IMR-90 (cell line): ENCODE measurements around the gene COX14. TPM values are rescaled to one million over a fixed set of nuclear protein-coding genes. Genes with fewer than 3 reads are reported as not detected.
A peak's percentile ranks its signal among the peaks of the same experiment; 100 is the strongest.
"Not testable (repeated sequence)": the region's sequence is repeated elsewhere in the genome, so short reads cannot be mapped to it uniquely, and the experiment has no call there.

Source experiments
- ATAC-seq: fragments of 200-7000 bp; cut with Tn5 transposase; 2 replicates; pipeline ENCODE4 v1.9.1; 2020; ENCODE audit warnings: low read depth, mild to moderate bottlenecking, moderate library complexity
- BruUV-seq: library from RNA; stranded (reverse); fragments of 400-500 nt; replicated peaks from 2 replicates; lab custom pipeline; 2021; lab: Mats Ljungman, UMichigan
- CTCF ChIA-PET: fragments of 300-600 bp; formaldehyde crosslinking; extraction: SDS; loops from one replicate; lab custom pipeline; 2021; ENCODE audit warnings: antibody characterized with exemption; lab: Yijun Ruan, JAX
- POLR2A ChIA-PET: fragments of 300-600 bp; sonication (Branson Sonifier 250); formaldehyde crosslinking; loops from one replicate; lab custom pipeline; 2022; ENCODE audit warnings: antibody characterized with exemption; ENCODE audit not compliant: unreplicated experiment; lab: Charles Lee
- DNase-seq: peaks from one replicate; pipeline ENCODE4 v3.0.0; 2013
- H2AFZ ChIP-seq: replicated peaks from 2 replicates; pipeline ENCODE3; 2013; ENCODE audit warnings: low read length, mild to moderate bottlenecking; ENCODE audit not compliant: poor library complexity
- H2AK5ac ChIP-seq: 2 replicates; pipeline ENCODE4 v1.6.1; 2013; ENCODE audit warnings: low read depth, low read length, inconsistent platforms
- H2AK9ac ChIP-seq: replicated peaks from 2 replicates; pipeline ENCODE3; 2013; ENCODE audit warnings: mild to moderate bottlenecking, low read depth, low read length, moderate library complexity; ENCODE audit not compliant: poor library complexity
- H2BK120ac ChIP-seq: 2 replicates; pipeline ENCODE4 v1.6.1; 2013; ENCODE audit warnings: low read depth, low read length, inconsistent platforms
- H2BK15ac ChIP-seq: 3 replicates; pipeline ENCODE4 v1.6.1; 2013; ENCODE audit warnings: low read depth, low read length, inconsistent platforms
- H2BK20ac ChIP-seq: 2 replicates; pipeline ENCODE4 v1.6.1; 2013; ENCODE audit warnings: low read depth, mild to moderate bottlenecking, inconsistent platforms, low read length, moderate library complexity
- H2BK5ac ChIP-seq: 2 replicates; pipeline ENCODE4 v1.6.1; 2013; ENCODE audit warnings: mild to moderate bottlenecking, low read depth, low read length, inconsistent platforms; ENCODE audit not compliant: poor library complexity, severe bottlenecking
- H3K14ac ChIP-seq: replicated peaks from 2 replicates; pipeline ENCODE4 v1.6.1; 2013; ENCODE audit warnings: low read depth, low read length, inconsistent platforms
- H3K18ac ChIP-seq: 2 replicates; pipeline ENCODE4 v1.6.1; 2013; ENCODE audit warnings: low read depth, low read length, control low read depth
- H3K23ac ChIP-seq: 2 replicates; pipeline ENCODE4 v1.6.1; 2013; ENCODE audit warnings: low read depth, low read length, inconsistent platforms
- H3K27ac ChIP-seq: 2 replicates; pipeline ENCODE4 v1.5.1; 2013; ENCODE audit warnings: mild to moderate bottlenecking, control low read depth, low read length; ENCODE audit not compliant: insufficient read depth
- H3K27me3 ChIP-seq: 2 replicates; pipeline ENCODE4 v1.6.1; 2013; ENCODE audit warnings: low read length; ENCODE audit not compliant: control insufficient read depth, insufficient read depth
- H3K36me3 ChIP-seq: 2 replicates; pipeline ENCODE4 v1.6.1; 2013; ENCODE audit warnings: low read length, mixed read lengths; ENCODE audit not compliant: control insufficient read depth, insufficient read depth
- H3K4ac ChIP-seq: 2 replicates; pipeline ENCODE4 v1.6.1; 2013; ENCODE audit warnings: low read depth, low read length, inconsistent platforms
- H3K4me1 ChIP-seq: 2 replicates; pipeline ENCODE4 v1.6.1; 2013; ENCODE audit warnings: low read length, mixed read lengths; ENCODE audit not compliant: control insufficient read depth, insufficient read depth
- H3K4me2 ChIP-seq: 2 replicates; pipeline ENCODE4 v1.6.1; 2013; ENCODE audit warnings: low read depth, mild to moderate bottlenecking, control low read depth, low read length, moderate library complexity
- H3K4me3 ChIP-seq: 2 replicates; pipeline ENCODE4 v1.5.1; 2013; ENCODE audit warnings: low read depth, mild to moderate bottlenecking, control low read depth, low read length, moderate library complexity; ENCODE audit not compliant: insufficient read depth
- H3K56ac ChIP-seq: 2 replicates; pipeline ENCODE4 v1.6.1; 2013; ENCODE audit warnings: low read length, inconsistent platforms; ENCODE audit not compliant: insufficient read depth; ENCODE audit errors: extremely low read depth
- H3K79me1 ChIP-seq, 2 experiments: 2 replicates each; pipeline ENCODE4 v1.6.1; 2013; ENCODE audit warnings: low read length in 2 of 2, inconsistent platforms in 1 of 2, low read depth in 1 of 2
- H3K9ac ChIP-seq: 2 replicates; pipeline ENCODE4 v1.6.1; 2013; ENCODE audit warnings: low read depth, low read length, control low read depth
- H3K9me1 ChIP-seq: 2 replicates; pipeline ENCODE4 v1.6.1; 2013; ENCODE audit warnings: low read length, inconsistent platforms; ENCODE audit not compliant: insufficient read depth
- H3K9me3 ChIP-seq: 2 replicates; pipeline ENCODE4 v1.6.1; 2013; ENCODE audit warnings: low read length; ENCODE audit not compliant: control insufficient read depth, insufficient read depth
- H4K20me1 ChIP-seq: 2 replicates; pipeline ENCODE4 v1.6.1; 2013; ENCODE audit warnings: low read length, inconsistent platforms; ENCODE audit not compliant: insufficient read depth
- H4K5ac ChIP-seq: 2 replicates; pipeline ENCODE4 v1.6.1; 2013; ENCODE audit warnings: mild to moderate bottlenecking, low read depth, low read length, control low read depth
- H4K8ac ChIP-seq, 2 experiments: 2 replicates each; pipeline ENCODE4 v1.6.1; 2013; ENCODE audit warnings: low read depth in 2 of 2, low read length in 2 of 2, control low read depth in 1 of 2, inconsistent platforms in 1 of 2
- H4K91ac ChIP-seq: 2 replicates; pipeline ENCODE4 v1.6.1; 2013; ENCODE audit warnings: low read depth, low read length, inconsistent platforms; ENCODE audit not compliant: insufficient read depth
- CEBPB ChIP-seq: IDR thresholded peaks from 2 replicates; pipeline ENCODE4 v1.6.1; 2012; ENCODE audit warnings: low read depth, low read length, improper control_type of control experiment
- MAFK ChIP-seq: IDR thresholded peaks from 2 replicates; pipeline ENCODE4 v1.6.1; 2012; ENCODE audit warnings: low read depth, low read length, improper control_type of control experiment
- RFX5 ChIP-seq: IDR thresholded peaks from 2 replicates; pipeline ENCODE4 v1.8.0; 2012; ENCODE audit warnings: low read depth, mild to moderate bottlenecking, low read length, moderate library complexity
- SMC3 ChIP-seq: fragments of 150-350 bp; IDR thresholded peaks from 2 replicates; pipeline ENCODE4 v1.6.1; 2016; ENCODE audit warnings: low read depth, mild to moderate bottlenecking, antibody characterized with exemption, low read length, moderate library complexity
- whole genome bisulfite sequencing, 2 experiments: methylation state at CpG; one replicate each; pipeline versions ENCODE4 v1.1.5 to v1.1.7; 2013; ENCODE audit warnings: missing lambda C conversion rate in 2 of 2; ENCODE audit not compliant: insufficient read length in 1 of 2; ENCODE audit errors: extremely low coverage in 2 of 2; 5-methylcytosine and 5-hydroxymethylcytosine counted together
- dilution Hi-C: fragments of 300-500 bp; cut with HindIII; formaldehyde crosslinking; loops from one replicate; pipeline ENCODE4 v1.14.3; 2018; ENCODE audit warnings: low sequenced_read_pairs; ENCODE audit not compliant: unreplicated experiment
- in situ Hi-C: fragments of 300-500 bp; cut with MboI; formaldehyde crosslinking; loops from 3 replicates; pipeline ENCODE4 v1.14.3; 2019; ENCODE audit warnings: low sequenced_read_pairs, inconsistent platforms, mixed read lengths
- intact Hi-C: fragments of 100-400 bp; cut with micrococcal nuclease; formaldehyde crosslinking; loops from 2 replicates; pipeline ENCODE4 v1.10.0; 2022
- polyA plus RNA-seq, 3 experiments: library from polyadenylated mRNA; depleted of rRNA; stranded (reverse); fragments of >200 nt; gene quantifications; 2 replicates each; pipeline ENCODE4 v1.2.3, GENCODE V29; 2012; ENCODE audit warnings: low replicate concordance in 1 of 3
- total RNA-seq: library from RNA; depleted of rRNA; stranded (reverse); fragments of >200 nt; gene quantifications from 2 replicates; pipeline ENCODE4 v1.2.3, GENCODE V29; 2012

The COX14 gene
- total and polyA plus RNA-seq, 2 of the 4 experiments (the other 2 are of a cell fraction): 30.8 to 81.8 TPM

DNA sequence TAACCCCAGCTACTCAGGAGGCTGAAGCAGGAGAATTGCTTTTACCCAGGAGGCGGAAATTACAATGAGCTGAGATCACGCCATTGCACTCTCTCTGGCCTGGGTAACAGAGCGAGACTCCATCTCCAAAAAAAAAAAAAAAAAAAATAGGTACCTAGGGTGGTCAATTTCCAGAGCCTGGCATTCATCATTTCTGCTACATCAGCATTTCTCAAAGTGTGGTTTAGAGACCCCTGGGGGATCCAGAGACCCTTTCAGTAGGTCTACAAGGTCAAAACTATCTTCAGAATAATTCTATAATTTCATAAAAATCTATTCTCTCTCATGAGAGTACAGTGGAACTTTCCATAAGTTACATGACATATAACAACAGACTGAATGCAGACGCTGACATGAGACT, 35.2 kb downstream of the COX14 start:
- no peaks in the 10 kb centered on the region for H3K9me3 ChIP-seq
- H4K20me1 ChIP-seq: peaks cover 17% of the 10 kb centered on the region; the same call in 1 of the 2 replicates
- no peak overlapping the region for H3K4me3 ChIP-seq
- H3K79me1 ChIP-seq: peaks cover 17 to 73% of the 10 kb centered on the region in 2 experiments
- peaks cover 5% of the 10 kb centered on the region for H3K9me1 ChIP-seq
- no peak overlapping the region for H3K4ac ChIP-seq
- H3K36me3 ChIP-seq: peaks cover 7% of the 10 kb centered on the region
- H2BK20ac ChIP-seq: no peak overlapping the region
- H4K91ac ChIP-seq: no peak overlapping the region
- H3K27ac ChIP-seq: no peak overlapping the region
- in situ Hi-C loops: no loop called here
- H2AK9ac ChIP-seq: no peak overlapping the region
- H3K4me1 ChIP-seq: peaks cover 3% of the 10 kb centered on the region; the same call in 1 of the 2 replicates
- H3K56ac ChIP-seq: no peak overlapping the region
- no peak overlapping the region for H2BK120ac ChIP-seq
- H4K5ac ChIP-seq: no peak overlapping the region
- BruUV-seq: no TSS peak
- CTCF ChIA-PET: no interaction called here
- H3K18ac ChIP-seq: no peak overlapping the region
- H2AFZ ChIP-seq: no peak overlapping the region
- H2AK5ac ChIP-seq: no peak overlapping the region
- H4K8ac ChIP-seq: no peak overlapping the region
- no peak overlapping the region for H3K23ac ChIP-seq
- dilution Hi-C loops: no loop called here
- intact Hi-C loops: no loop called here
- H3K4me2 ChIP-seq: no peak overlapping the region
- ATAC-seq (no peak), DNase-seq (no peak)
- no peak overlapping the region for H3K14ac ChIP-seq
- POLR2A ChIA-PET: interaction anchor here (0.6 kb wide), 1 partner anchor 322 kb away, joined by 3 read pairs; no protein-coding TSS in a partner anchor
- H2BK5ac ChIP-seq: no peak overlapping the region
- no peaks in the 10 kb centered on the region for H3K27me3 ChIP-seq
- no peak overlapping the region for H2BK15ac ChIP-seq
- no peak overlapping the region for H3K9ac ChIP-seq
- TF ChIP-seq SMC3 (no peak), CEBPB (no peak), RFX5 (no peak), MAFK (peak; percentile 97)
- WGBS, 2 experiments: no CpG with 5 or more reads among the region's 4 CpGs

- H3K9me1 ChIP-seq, H2BK15ac ChIP-seq, dilution Hi-C loops, H3K27ac ChIP-seq, H4K8ac ChIP-seq, H3K4ac ChIP-seq, H2AK9ac ChIP-seq, H3K14ac ChIP-seq, H3K4me2 ChIP-seq, in situ Hi-C loops, H3K56ac ChIP-seq, H2BK120ac ChIP-seq, H3K18ac ChIP-seq, H3K23ac ChIP-seq, H2BK20ac ChIP-seq, H2AK5ac ChIP-seq, H3K27me3 ChIP-seq, H4K5ac ChIP-seq, H3K36me3 ChIP-seq, H4K91ac ChIP-seq, H3K9me3 ChIP-seq, POLR2A ChIA-PET, intact Hi-C loops, BruUV-seq, ATAC-seq, H3K4me3 ChIP-seq, H3K9ac ChIP-seq, H2AFZ ChIP-seq, H2BK5ac ChIP-seq, H3K4me1 ChIP-seq, DNase-seq: not testable (repeated sequence)
- Histone ChIP-seq H4K20me1 (peaks cover 17% of the 10 kb centered on the region; the same call in 1 of the 2 replicates), H3K79me1 (peaks cover 20 to 72% of the 10 kb centered on the region in 2 experiments)
- CTCF ChIA-PET: interaction anchor here (0.7 kb wide), 1 partner anchor 25 kb away, joined by 3 read pairs; no protein-coding TSS in a partner anchor
- WGBS, 2 experiments: 89% methylated on average over 3 of the region's 6 CpGs; no CpG with 5 or more reads in 1 of the 2 experiments
Observed at GRCh38 chr12:50148011-50148410, 36.0 kb downstream of the COX14 start.
